ENCODE data around the gene ZNF185.

ZNF185 gene

DNA sequence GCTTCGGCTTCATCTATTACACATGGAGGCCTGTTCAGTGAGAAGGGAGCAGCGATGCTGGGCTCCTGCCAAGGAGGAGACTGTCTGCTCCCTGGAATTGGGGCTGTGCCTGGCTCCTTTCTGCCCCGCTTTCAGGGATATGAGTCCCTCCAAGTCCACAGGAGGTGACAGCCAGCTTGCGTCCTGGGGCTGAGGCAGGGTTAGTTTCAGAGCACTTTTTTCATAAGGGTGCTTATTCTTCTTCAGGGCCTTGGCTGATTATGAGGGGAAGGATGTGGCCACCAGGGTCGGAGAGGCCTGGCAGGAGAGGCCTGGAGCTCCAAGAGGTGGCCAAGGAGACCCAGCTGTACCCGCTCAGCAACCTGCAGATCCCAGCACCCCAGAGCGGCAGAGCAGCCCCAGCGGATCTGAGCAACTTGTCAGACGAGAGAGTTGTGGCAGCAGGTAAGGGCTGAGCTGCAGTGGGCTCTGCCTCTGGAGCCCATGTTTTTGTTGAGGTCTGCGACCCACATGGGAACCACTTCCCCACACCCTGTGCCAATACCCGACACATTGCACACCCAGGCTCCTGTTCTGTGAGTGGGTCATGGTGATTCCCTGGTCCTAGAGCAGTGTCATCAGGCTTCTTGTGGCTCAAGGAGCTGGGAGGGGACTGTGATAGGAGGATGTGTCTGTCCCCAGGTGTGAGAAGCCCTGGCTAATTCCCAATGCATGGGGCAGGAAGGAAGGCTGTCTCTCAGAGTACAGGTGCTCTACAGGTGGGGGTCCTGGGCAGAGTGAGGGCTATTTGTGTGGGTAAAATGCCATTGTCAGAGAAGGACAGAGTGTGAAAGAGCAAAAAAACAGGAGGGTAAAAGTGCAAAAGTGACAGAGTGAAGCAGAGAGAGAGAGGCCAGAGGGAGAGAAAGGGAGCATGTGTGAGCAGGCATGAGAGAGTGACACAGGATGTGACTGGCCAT, 47.4 kb downstream of the ZNF185 start:
- no peak overlapping the region for H3K4me3 ChIP-seq (ENCODE audit: low read depth, low read length)
- DNase-seq (ENCODE audit: low read depth) = no peak
- TF ChIP-seq, protein P1, sequence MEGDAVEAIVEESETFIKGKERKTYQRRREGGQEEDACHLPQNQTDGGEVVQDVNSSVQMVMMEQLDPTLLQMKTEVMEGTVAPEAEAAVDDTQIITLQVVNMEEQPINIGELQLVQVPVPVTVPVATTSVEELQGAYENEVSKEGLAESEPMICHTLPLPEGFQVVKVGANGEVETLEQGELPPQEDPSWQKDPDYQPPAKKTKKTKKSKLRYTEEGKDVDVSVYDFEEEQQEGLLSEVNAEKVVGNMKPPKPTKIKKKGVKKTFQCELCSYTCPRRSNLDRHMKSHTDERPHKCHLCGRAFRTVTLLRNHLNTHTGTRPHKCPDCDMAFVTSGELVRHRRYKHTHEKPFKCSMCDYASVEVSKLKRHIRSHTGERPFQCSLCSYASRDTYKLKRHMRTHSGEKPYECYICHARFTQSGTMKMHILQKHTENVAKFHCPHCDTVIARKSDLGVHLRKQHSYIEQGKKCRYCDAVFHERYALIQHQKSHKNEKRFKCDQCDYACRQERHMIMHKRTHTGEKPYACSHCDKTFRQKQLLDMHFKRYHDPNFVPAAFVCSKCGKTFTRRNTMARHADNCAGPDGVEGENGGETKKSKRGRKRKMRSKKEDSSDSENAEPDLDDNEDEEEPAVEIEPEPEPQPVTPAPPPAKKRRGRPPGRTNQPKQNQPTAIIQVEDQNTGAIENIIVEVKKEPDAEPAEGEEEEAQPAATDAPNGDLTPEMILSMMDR (IDR thresholded peaks at IDR 0.05; ENCODE audit: low read depth, low read length, missing control alignments) = no peak

DNA sequence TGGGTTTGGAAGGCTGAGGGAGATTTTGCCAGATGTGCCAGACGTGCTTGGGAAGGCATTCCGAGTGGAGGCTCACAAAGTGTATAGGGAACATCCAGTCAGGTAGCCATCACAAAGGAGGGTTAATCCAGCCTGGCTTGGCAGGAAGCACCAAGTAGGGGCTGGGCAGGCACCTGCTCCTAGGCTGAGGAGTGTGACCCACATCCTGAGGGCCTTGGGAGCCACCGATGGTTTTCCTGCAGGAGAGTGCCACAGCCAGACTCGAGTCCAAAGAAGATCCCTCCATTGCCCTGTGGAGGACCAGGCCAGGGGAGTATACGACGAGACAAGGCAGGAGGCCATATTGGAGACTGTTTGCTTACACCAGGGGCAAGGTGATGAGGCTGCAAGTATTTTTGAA, 48.8 kb downstream of the ZNF185 start:
- TF ChIP-seq, protein P1 (IDR thresholded peaks at IDR 0.05; ENCODE audit: low read depth, low read length, missing control alignments) = no peak

More for the DNA sequence above, 48.8 kb downstream of the ZNF185 start:
- no peak overlapping the region for H3K4me3 ChIP-seq (ENCODE audit: low read depth, low read length)
- DNase-seq (ENCODE audit: low read depth) = no peak

Data from GM12864 (cell line).